Right lobe of liver (tissue), 6 donors: ENCODE results near the gene HOXD11. TPM values are rescaled to one million over a fixed set of nuclear protein-coding genes. Genes with fewer than 3 reads are reported as not detected.

Experiments used
- ATAC-seq, 4 donors: fragments of 200-7000 bp; cut with Tn5 transposase; one replicate each; pipeline ENCODE4 v1.9.1; 2020; ENCODE audit warnings: mild to moderate bottlenecking in 4 of 4, moderate library complexity in 4 of 4
- DNase-seq, 3 donors: peaks; one replicate each; pipeline ENCODE4 v3.0.0-alpha.2; 2020
- H3K27ac ChIP-seq, 3 donors: fragments of 200-600 bp; one replicate each; pipeline ENCODE4 v1.8.0; 2022
- H3K27me3 ChIP-seq, 2 donors: fragments of 200-600 bp; one replicate each; pipeline ENCODE4 v1.8.0; 2022
- H3K36me3 ChIP-seq, 4 donors: fragments of 200-600 bp; sonication (generic) in 1 of 4; one replicate each; pipeline versions ENCODE4 v1.5.1 to v1.8.0; 2017 to 2022; ENCODE audit warnings: control low read depth in 1 of 4
- H3K4me1 ChIP-seq, 4 donors: fragments of 200-600 bp; sonication (generic) in 1 of 4; one replicate each; pipeline versions ENCODE4 v1.5.1 to v1.8.0; 2017 to 2022; ENCODE audit warnings: control low read depth in 1 of 4
- H3K4me3 ChIP-seq, 3 donors: fragments of 200-600 bp; one replicate each; pipeline ENCODE4 v1.8.0; 2022
- H3K9me3 ChIP-seq, 4 donors: fragments of 200-600 bp; sonication (generic) in 1 of 4; one replicate each; pipeline versions ENCODE4 v1.5.1 to v1.8.0; 2017 to 2022; ENCODE audit warnings: control low read depth in 1 of 4
- POLR2A ChIP-seq: fragments of 450-650 bp; IDR thresholded peaks from one replicate; pipeline ENCODE4 v1.6.1; 2017; ENCODE audit warnings: antibody characterized with exemption, mild to moderate bottlenecking
- WGBS: methylation state at CpG from one replicate; pipeline ENCODE4 v1.1.6; 2018; ENCODE audit warnings: low coverage, low lambda C conversion rate; ENCODE audit not compliant: insufficient coverage; ENCODE audit errors: missing lambda C conversion rate; 5-methylcytosine and 5-hydroxymethylcytosine counted together
- intact Hi-C, 2 donors: fragments of 100-400 bp; cut with DNase I; formaldehyde crosslinking; loops; one replicate each; pipeline versions ENCODE4 v1.11.2 to v1.14.1; 2022
- total RNA-seq, 6 experiments: library from RNA; depleted of rRNA in 2 of 6; stranded (reverse); fragments of >200 nt in 2 of 6; fragmentation: NEBNext Ultra II Directional in 3 of 6; extraction: Animal tissue kit (Norgen Biotek cat#: 25700) in 3 of 6; gene quantifications; one replicate each; pipeline versions ENCODE4 v1.1.0 to v1.2.4, GENCODE V29; 2016 to 2023
- TF ChIP-seq, protein P1 (sequence below), 4 donors: fragments of 200-600 bp in 3 of 4; fragments of 450-650 bp in 1 of 4; IDR thresholded peaks; one replicate each; pipeline versions ENCODE4 v1.5.1 to v1.8.0; 2016 to 2022; ENCODE audit warnings: antibody characterized with exemption in 4 of 4, mild to moderate bottlenecking in 2 of 4
- donor health status: DM: no; HTN: yes; CAD: no.
- donor health status: DM: no; HTN: no; CAD: no.
- donor health status: DM: no; HTN: no; CAD: no.
- donor health status: DM: no; HTN: yes; CAD: no.
- donor health status: DM: no; HTN: yes; CAD: no.

The HOXD11 gene
- total RNA-seq, 6 experiments from 2014 or later, result not detected

DNA sequence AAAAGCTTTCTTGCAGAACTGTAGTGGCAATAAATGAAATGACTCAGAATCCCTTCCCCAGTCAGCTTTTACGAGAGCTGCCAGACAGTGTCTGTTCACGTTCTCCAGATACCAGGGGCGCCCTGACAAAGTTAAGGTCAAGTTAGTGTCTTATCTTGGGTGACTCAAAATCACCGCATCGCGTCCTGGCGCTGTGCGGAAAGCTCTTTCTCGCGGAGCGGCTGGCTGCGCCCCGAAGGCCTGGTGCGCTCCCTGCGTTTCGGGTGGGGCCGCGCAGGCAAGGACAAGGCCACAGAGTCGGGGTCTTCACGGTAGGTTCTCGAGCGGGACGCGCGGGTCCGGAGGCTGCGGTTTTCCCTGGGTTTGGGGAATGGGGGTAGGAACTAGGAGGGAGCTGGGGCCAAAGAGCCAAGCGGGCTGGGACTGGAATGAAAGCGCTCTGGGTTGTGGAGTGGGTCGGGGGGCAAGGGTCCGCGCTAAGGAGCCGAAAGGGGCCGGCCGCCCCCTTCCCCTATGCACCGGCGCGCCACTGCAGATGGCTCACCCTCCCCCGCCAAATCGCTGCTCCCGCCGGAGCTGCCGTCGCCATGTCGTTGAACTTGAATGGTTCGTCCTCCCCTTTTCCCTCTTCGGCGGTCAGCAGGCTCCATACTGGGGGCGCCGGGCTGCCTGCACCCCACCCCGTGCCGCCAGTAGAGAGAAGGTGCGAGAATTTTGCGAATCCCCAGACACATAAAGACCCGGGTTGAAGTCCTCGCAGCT lies 2.6 kb upstream of the HOXD11 start:
- Histone ChIP-seq H3K36me3 (no peaks in the 10 kb centered on the region), H3K4me3 (no peak overlapping the region), H3K27me3 (peaks cover 34 to 88% of the 10 kb centered on the region in 2 donors), H3K4me1 (peaks cover 0 to 8% (median 0%) of the 10 kb centered on the region in 4 donors), H3K27ac (no peak overlapping the region), H3K9me3 (no peaks in the 10 kb centered on the region)
- no peak for TF ChIP-seq POLR2A
- TF ChIP-seq, protein P1, sequence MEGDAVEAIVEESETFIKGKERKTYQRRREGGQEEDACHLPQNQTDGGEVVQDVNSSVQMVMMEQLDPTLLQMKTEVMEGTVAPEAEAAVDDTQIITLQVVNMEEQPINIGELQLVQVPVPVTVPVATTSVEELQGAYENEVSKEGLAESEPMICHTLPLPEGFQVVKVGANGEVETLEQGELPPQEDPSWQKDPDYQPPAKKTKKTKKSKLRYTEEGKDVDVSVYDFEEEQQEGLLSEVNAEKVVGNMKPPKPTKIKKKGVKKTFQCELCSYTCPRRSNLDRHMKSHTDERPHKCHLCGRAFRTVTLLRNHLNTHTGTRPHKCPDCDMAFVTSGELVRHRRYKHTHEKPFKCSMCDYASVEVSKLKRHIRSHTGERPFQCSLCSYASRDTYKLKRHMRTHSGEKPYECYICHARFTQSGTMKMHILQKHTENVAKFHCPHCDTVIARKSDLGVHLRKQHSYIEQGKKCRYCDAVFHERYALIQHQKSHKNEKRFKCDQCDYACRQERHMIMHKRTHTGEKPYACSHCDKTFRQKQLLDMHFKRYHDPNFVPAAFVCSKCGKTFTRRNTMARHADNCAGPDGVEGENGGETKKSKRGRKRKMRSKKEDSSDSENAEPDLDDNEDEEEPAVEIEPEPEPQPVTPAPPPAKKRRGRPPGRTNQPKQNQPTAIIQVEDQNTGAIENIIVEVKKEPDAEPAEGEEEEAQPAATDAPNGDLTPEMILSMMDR (IDR thresholded peaks at IDR 0.05), result no peak
- intact Hi-C loops, result no loop called here
- WGBS, result 3% methylated on average over 20 of the region's 56 CpGs
- no peak for DNase-seq
- ATAC-seq, result no peak

DNA sequence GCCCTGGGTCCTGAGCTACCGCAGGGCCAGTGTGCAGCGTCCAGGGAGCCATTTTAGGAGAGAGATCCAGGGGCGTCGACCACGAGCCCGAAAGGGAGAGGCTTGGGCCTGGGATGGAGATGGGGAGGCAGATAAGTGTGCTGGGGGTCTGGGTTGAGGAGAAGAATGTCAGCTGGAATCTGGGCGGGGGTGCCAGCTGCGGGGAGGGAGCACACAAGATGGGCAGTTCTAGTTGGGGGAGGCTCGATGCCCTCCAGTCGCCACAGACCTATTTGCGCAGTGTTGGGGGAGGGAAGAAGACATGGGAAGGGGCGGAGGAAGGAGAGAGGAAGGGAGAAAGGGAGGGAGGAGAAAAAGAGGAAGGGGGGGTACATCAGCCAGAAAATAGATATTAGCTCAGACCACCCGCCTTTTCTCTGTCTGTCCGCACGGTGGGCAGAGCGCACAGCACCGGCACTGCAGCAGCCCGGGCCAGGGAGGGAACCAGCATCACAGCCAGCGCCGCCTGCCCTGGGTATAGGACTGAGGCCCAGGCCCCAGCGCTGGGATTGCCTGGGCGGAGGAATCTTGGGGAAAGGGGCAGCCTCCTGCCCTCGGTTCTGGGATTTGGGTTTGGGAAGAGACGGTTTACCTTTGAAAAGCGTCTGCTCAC lies 1.9 kb upstream of the HOXD11 start:
- TF ChIP-seq POLR2A, result no peak
- TF ChIP-seq, protein P1 (IDR thresholded peaks at IDR 0.05), result no peak
- intact Hi-C loops, result no loop called here
- DNase-seq (no peak), ATAC-seq (no peak)
- Histone ChIP-seq H3K9me3 (no peaks in the 10 kb centered on the region), H3K27ac (no peak overlapping the region), H3K27me3 (peaks cover 34 to 88% of the 10 kb centered on the region in 2 donors), H3K36me3 (no peaks in the 10 kb centered on the region), H3K4me3 (no peak overlapping the region), H3K4me1 (peaks cover 0 to 8% (median 0%) of the 10 kb centered on the region in 4 donors)
- WGBS, result 5% methylated on average over 13 of the region's 25 CpGs

DNA sequence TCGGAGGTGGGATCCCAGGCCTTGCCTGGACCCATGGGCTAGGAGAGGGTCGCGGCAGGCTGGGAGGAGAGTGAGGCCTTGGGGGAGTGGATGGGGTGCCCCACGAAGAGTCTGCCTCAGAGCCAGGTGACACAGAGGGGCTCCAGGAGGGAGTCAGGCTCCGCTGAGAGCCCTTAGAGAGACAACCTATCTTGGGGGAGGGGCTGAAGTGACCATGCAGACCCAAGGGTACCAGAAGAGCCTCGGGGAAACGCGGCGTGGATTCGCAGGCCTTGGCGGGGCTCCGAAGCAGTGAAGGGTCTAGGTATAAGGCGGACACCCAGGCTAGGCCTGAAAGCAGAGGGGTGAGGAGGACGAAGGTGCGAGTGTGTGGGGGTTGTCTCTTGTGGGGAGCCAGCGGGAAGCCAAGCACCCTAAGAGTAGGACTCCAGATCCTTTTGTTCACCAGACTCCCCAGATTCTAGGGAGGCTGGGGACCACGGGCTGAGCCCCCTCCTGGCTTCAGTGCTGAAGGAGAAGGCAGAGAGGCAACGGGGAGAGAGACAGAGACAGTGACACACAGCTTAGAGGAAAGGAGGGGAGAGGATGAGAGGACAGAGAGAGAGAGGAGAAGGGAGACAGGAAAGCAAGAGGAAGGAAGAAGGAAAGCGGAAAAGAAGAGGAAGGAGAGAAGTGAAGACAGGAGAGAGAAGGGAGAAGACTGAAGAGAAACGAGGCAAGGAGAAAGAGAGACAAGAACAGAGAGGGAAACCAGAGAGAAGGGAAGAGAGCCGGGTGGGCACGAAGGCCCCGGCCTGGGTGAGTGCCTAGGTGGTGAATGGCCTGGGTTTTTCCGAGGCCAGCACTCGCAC lies 1.1 kb upstream of the HOXD11 start:
- TF ChIP-seq, protein P1 (IDR thresholded peaks at IDR 0.05), result no peak
- TF ChIP-seq POLR2A, result no peak
- ATAC-seq (no peak), DNase-seq (no peak)
- peaks cover 0 to 8% (median 0%) of the 10 kb centered on the region in 4 donors for H3K4me1 ChIP-seq
- no peak overlapping the region for H3K27ac ChIP-seq
- H3K9me3 ChIP-seq, result no peaks in the 10 kb centered on the region
- H3K4me3 ChIP-seq, result no peak overlapping the region
- intact Hi-C loops, result no loop called here
- 3% methylated on average over 21 of the region's 25 CpGs for WGBS
- H3K36me3 ChIP-seq, result no peaks in the 10 kb centered on the region
- H3K27me3 ChIP-seq, result peaks cover 34 to 88% of the 10 kb centered on the region in 2 donors

DNA sequence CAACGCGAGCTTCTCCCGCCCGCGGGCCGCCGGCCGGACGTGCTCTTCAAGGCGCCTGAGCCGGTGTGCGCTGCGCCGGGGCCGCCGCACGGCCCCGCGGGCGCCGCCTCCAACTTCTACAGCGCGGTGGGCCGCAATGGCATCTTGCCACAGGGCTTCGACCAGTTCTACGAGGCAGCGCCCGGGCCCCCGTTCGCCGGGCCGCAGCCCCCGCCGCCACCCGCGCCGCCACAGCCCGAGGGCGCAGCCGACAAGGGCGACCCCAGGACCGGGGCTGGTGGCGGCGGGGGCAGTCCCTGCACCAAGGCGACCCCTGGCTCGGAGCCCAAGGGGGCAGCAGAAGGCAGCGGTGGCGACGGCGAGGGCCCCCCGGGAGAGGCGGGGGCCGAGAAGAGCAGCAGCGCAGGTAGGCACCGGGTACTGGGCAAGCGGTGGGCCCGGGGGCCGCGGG lies 676 bp downstream of the HOXD11 start:
- Histone ChIP-seq H3K27me3 (peaks cover 24 to 87% of the 10 kb centered on the region in 2 donors), H3K36me3 (no peaks in the 10 kb centered on the region), H3K4me3 (no peak overlapping the region), H3K27ac (no peak overlapping the region), H3K9me3 (no peaks in the 10 kb centered on the region), H3K4me1 (peaks cover 0 to 8% (median 0%) of the 10 kb centered on the region in 4 donors)
- intact Hi-C loops, result no loop called here
- ATAC-seq (no peak), DNase-seq (no peak)
- WGBS, result 0% methylated on average over 9 of the region's 59 CpGs
- TF ChIP-seq POLR2A, result no peak
- TF ChIP-seq, protein P1 (IDR thresholded peaks at IDR 0.05), result no peak
